GM23248 (cell line): ENCODE data around the gene TNFRSF19.

Experiments used
- EZH2 ChIP-seq: fragments of 200-600 bp; sonication (generic); IDR thresholded peaks from 2 replicates; pipeline ENCODE4 v1.6.1; 2018; ENCODE audit warnings: antibody characterized with exemption, mild to moderate bottlenecking; ENCODE audit not compliant: insufficient read depth, poor library complexity, severe bottlenecking
- EZH2phosphoT487 ChIP-seq: fragments of 200-600 bp; sonication (generic); IDR thresholded peaks from 2 replicates; pipeline ENCODE4 v1.6.1; 2018; ENCODE audit warnings: antibody characterized with exemption, moderate library complexity, mild to moderate bottlenecking, low read depth; ENCODE audit not compliant: insufficient read depth

- TF ChIP-seq EZH2, result no peak
- TF ChIP-seq EZH2phosphoT487, result no peak
Observed at GRCh38 chr13:23655321-23655720, 85.1 kb downstream of the TNFRSF19 start.
